Left ventricle myocardium superior (tissue), 1 donor: ENCODE data around the gene RAP1A. TPM values are rescaled to one million over a fixed set of nuclear protein-coding genes. Genes with fewer than 3 reads are reported as not detected.
A peak's percentile ranks its signal among the peaks of the same experiment; 100 is the strongest.
"Not testable (repeated sequence)": the region's sequence is repeated elsewhere in the genome, so short reads cannot be mapped to it uniquely, and the experiment has no call there.

Experiments used
- ATAC-seq: fragments of 200-7000 bp; cut with Tn5 transposase; one replicate; pipeline ENCODE4 v1.9.1; 2020; ENCODE audit warnings: mild to moderate bottlenecking, moderate library complexity
- DNase-seq: peaks from one replicate; pipeline ENCODE4 v3.0.0-alpha.2; 2020
- intact Hi-C: fragments of 100-400 bp; cut with micrococcal nuclease; formaldehyde crosslinking; loops from one replicate; pipeline ENCODE4 v1.11.0; 2022
- total RNA-seq: library from RNA; stranded (reverse); fragmentation: NEBNext Ultra II Directional; extraction: Animal tissue kit (Norgen Biotek cat#: 25700); gene quantifications from one replicate; pipeline ENCODE4 v1.2.1, GENCODE V29; 2021
- donor health status: DM: no; HTN: yes; CAD: no; lungs with severe emphysema.

RAP1A gene
- total RNA-seq, 1 donor from 2014 or later = 102 TPM

DNA sequence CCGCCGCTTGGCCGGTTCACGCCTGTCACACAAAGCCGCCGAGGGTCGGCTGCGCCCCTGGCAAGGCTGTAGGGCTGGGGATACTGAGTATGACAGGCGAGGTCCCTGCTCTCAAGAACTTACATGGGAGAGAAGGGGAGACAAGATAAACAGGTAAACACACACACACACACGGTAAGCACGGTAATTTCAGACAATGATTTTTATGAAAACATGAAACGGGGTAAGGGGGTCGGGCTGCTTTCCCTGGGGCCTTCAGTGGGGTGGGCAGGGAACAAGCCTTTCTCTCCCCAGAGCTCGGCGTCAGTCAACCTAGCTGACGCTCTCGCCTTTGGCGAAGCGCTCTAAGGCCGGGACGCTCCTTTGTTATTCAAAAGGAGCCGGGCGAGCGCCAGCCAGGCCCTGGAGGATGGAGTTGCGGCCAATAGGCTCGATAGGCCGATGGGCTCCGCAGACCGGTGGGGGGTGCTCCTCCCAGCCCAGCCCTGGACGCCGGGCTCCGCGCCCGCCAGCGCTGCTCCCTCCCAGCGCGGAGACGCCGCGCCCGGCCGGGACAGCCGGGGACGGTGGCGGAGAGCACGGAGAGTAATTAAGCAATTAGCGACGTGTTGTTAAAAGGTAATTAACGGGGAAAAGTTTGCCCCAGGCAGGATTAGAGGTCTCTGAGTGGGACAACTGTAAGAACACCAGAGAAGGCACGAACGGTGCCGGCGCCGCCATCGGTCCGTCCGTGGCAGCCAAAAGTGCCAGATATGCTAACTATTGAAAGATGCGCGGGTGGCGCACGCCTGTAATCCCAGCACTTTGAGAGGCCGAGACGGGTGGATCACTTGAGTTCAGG lies 120.6 kb downstream of the RAP1A start:
- ATAC-seq = peak; percentile 63
- DNase-seq = peak; percentile 86
- intact Hi-C loops = no loop called here

- intact Hi-C loops, ATAC-seq, DNase-seq: not testable (repeated sequence)
Measured at GRCh38 chr1:111742292-111742691, 122.7 kb downstream of the RAP1A start.

DNA sequence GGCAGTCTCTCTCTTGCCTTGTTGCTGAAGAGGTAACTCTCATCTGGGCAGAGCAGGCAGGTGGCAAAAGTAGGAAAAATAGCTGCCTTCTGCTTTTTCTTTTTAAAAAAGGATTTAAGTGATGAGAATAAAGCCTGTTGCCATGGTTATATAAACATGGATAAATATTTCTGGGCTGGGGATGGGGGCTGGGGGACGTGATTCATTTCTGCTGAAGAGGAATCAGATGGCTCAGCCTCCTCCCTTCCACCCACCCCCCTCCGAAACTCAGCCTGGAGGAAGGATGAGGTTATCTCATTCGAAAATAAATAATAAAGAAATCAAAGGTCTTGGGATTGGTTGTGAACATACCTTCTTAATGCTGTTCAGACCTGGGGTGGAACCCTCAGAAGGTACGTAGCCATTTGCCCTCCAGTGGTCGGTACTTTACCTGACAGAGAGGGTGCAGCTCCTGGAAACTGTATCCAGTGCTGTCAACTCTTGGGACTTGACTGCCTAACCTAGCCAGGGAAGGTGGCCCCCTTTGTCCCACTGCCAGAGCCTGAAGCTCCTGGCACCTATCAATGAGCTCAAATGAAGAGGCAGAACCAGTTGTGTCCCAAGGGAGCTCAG lies 123.5 kb downstream of the RAP1A start:
- no peak for ATAC-seq
- intact Hi-C loops = no loop called here
- no peak for DNase-seq

DNA sequence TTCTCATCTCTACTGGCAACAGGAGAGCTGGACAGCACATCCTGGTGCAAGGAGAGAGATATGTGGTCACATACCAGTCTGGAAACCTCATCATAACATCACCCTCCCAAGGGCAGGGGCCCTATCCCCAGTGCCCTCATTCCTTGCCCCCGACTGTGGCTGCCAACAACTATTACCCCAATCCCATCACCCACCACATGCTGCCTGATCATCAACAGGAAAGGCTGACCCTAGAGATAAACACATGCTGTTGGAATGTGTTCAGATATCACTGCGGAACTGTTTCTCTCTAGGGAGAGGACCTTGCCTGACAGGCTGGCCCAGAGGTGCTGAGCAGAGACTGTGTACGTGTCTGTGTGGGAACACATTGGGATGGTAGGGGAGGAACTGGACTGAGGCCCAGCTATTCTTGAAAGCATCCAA lies 124.1 kb downstream of the RAP1A start:
- intact Hi-C loops = no loop called here
- DNase-seq (peak; percentile 54), ATAC-seq (peak; percentile 6)

DNA sequence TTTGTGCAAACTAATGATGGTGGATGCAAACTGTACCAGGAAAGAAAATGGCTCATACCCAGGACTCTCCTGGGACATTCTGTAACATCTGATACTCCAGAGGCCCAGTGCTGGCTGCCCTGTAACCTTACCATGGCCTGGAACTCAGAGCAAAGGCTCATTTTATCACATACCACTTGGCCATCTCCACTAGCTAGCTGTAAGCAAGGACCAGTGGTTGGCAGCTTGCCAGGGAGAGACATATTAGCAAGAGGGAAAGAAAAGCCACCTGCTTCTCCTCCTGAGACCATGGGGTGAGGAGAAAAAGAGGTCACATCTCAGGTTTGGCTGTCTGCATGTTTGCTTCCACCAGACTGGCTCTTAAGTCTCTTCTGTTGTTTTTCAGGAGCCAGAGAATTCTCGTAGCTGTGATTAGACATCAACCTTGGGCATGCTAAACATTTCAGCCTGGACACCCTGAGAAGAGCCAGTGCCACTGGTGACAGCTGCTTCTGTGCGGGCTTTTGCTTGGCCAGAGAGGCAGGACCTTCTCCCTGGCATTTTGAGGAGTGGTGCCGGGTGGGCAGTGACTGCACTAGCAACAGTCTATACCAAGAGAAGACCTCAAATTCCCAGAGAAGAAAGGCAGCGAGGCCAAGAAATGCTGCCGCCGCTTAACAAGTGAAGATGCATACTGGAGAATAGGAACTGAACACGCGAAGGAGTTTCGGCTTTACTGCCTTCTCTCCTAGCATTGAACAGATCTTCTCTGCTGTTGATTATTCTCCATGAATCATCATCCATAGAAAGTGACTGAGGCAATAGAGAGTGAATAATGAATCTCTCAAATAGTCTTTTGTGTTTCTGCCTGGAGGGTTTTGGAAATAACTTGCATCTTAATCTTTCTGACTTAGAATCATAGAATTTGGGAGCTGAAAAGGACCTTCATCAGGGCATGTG lies 126.4 kb downstream of the RAP1A start:
- ATAC-seq (peak; percentile 59), DNase-seq (peak; percentile 54)
- intact Hi-C loops = loop anchor here (5.0 kb wide), 1 partner anchor 34 kb away; no protein-coding TSS in a partner anchor

DNA sequence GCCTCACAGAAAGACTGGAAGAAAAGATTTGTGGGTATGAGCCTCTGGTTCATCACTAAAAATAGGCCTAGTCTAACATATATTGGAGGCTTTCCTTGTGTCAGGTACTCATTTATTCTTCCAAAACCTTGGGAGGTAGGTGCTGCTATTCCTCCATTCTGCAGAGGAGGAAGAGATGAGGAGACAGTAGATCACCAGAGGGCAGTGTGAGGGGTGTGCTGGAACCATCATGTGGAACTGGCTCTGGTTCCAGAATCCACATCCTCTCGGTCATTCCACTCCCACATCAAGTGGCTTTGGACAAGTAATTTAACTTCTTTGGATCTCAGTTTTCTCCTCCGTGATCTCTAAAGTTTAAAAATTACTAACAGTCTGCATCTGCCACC lies 127.0 kb downstream of the RAP1A start:
- DNase-seq (no peak), ATAC-seq (no peak)
- intact Hi-C loops = loop anchor here (5.0 kb wide), 1 partner anchor 34 kb away; no protein-coding TSS in a partner anchor

GRCh38 chr1:111747282-111747734 lies 127.7 kb downstream of the RAP1A start:
- DNase-seq (no peak), ATAC-seq (peak; percentile 48)
- intact Hi-C loops = loop anchor here (5.0 kb wide), 1 partner anchor 35 kb away; no protein-coding TSS in a partner anchor

- DNase-seq = no peak
- no peak for ATAC-seq
- intact Hi-C loops = loop anchor here (5.0 kb wide), 1 partner anchor 36 kb away; no protein-coding TSS in a partner anchor
Measured at GRCh38 chr1:111747947-111748346, 128.4 kb downstream of the RAP1A start.

DNA sequence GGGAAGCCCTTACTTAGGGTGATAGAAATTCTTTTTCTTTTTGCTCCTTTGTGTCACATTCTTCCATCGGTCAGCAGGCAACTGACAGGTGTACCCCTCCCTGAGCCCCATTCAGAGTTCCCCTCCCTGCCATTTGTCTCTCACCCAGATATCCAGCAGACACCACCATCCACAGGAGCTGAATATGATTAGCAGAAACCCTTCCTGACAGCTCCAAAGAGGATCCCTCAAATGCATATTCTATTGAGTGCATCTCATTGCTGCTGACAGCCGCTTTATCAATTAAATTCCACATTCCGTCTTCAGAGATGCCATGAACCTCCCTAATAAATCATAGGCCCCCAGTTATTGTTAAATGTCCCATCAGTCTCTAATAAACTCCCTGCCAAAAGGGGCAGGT lies 130.0 kb downstream of the RAP1A start:
- intact Hi-C loops = loop anchor here (5.0 kb wide), 1 partner anchor 37 kb away; no protein-coding TSS in a partner anchor
- ATAC-seq = no peak
- no peak for DNase-seq

GRCh38 chr1:111750856-111751255 lies 131.3 kb downstream of the RAP1A start:
- intact Hi-C loops = no loop called here
- ATAC-seq (no peak), DNase-seq (no peak)

DNA sequence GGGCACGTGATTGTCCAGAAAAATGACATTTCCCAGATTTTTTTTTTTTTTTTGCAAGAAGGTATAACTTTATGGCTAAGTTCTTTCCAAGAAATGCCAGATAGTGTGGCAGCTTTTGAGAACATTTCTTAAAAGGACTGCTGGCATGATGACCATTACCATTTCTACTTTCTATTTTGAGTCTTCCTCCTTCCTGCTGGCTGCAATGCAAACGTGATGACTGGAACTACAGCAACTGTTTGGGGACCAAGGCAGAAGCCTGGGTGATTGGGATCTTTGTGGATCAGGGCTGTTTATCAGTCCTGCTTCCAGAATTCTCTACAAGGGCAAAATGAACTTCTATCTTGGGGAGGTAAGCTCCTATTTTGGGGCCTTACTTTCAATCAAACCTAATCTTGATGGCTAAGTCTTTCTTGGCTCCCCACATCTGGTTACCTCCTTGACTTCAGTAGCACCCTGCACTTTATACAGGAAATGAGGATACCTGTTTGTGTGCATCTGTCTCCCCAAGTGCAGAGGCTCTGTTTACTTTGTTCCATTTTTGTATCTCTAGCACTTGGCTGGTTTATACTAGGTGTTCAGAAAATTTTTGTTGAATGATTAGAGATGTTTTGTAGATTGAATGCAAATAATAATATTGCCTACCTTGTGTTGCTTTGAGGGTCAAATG lies 132.5 kb downstream of the RAP1A start:
- DNase-seq = no peak
- no peak for ATAC-seq
- intact Hi-C loops = no loop called here

- DNase-seq = peak; percentile 62
- ATAC-seq = peak; percentile 27
Measured at GRCh38 chr1:111754984-111755330, 135.4 kb downstream of the RAP1A start.

DNA sequence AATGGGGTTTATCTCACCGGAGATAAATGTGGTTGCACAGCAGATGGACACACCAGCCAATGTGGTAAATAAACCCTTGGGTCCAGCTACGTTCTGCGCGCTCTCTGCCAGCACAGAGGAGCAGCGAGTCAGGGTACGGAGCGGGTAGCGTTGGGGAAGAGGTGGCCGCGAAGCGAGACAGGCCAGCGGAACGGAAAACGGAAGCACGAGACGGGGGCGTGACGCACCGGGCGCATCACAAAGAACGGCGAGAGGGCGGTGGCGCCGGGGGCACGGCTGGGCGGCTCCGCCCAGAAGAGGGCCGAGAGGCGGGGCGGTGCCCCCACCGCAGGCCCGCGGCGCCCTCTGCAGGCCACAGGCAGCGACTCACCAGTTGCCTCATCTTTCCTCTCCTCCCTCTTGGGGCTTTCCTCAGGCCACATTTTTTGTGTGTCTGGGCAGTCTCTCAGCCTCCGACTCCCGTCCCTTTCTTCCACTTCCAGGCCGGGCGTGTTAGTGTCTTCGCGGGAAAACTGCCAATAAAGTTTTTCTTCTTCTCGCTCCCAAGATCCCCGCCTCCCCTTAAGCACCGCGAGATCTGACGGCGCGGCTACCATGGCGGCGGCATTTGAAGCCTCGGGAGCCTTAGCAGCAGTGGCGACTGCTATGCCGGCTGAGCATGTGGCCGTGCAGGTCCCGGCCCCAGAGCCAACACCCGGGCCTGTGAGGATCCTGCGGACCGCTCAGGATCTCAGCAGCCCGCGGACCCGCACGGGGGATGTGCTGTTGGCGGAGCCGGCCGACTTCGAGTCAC lies 135.9 kb downstream of the RAP1A start, which contains the start of gene DDX20:
DDX20 (plus strand) TSS at position 571 of the 793 bp plus-strand sequence; CDS start at position 595, 24 bp downstream.
- peak; percentile 95 for DNase-seq
- ATAC-seq = peak; percentile 98
- intact Hi-C loops = no loop called here

More at GRCh38 chr1:111754984-111755330, 135.4 kb downstream of the RAP1A start:
- intact Hi-C loops = no loop called here

DNA sequence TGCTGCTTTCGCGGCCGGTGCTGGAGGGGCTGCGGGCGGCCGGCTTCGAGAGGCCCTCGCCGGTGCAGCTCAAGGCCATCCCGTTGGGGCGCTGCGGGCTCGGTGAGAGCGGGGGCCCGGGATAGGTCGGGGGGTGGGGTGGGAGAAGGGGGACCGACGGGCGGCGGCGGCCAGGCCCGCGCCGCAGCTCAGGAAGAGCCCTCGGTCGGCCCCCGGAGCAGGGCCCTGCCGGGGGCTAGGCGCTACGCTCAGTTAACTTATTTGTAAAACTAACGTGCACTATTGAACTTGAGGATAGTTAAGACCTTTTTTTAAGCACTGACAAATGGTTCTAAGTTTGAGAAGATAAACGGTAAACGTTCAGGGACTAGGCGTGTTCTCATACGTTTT lies 136.5 kb downstream of the RAP1A start:
- ATAC-seq (peak; percentile 43), DNase-seq (no peak)
- intact Hi-C loops = no loop called here

GRCh38 chr1:111758373-111758772 lies 138.8 kb downstream of the RAP1A start:
- intact Hi-C loops = no loop called here
- ATAC-seq = no peak
- no peak for DNase-seq

DNA sequence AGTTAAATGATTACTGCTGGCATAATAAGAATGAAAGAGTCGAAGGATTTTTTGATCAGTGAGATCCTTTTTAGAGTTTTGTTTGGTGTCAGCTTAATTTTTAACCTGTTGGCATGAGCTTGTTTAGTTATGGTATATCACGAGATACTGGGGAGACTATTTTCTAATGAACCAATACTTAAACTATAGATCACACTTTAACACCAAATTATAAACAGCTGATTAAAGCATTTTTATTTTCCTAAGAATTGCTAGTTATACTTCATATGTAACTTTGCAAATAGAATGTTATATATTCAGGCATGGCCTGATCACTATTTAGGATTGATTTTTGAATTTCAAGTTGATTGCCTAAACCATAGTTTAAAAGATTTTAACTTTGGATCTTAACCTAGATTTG lies 142.1 kb downstream of the RAP1A start:
- no peak for ATAC-seq
- no peak for DNase-seq
- intact Hi-C loops = loop anchor here (10.0 kb wide), 1 partner anchor 277 kb away; no protein-coding TSS in a partner anchor

- intact Hi-C loops = loop anchor here (10.0 kb wide), 1 partner anchor 278 kb away; no protein-coding TSS in a partner anchor
- ATAC-seq = no peak
- no peak for DNase-seq
Measured at GRCh38 chr1:111762332-111762731, 142.7 kb downstream of the RAP1A start.
